ENCODE data around the gene KNDC1.
A peak's percentile ranks its signal among the peaks of the same experiment; 100 is the strongest.
"Not testable (repeated sequence)": the region's sequence is repeated elsewhere in the genome, so short reads cannot be mapped to it uniquely, and the experiment has no call there.

KNDC1 gene

DNA sequence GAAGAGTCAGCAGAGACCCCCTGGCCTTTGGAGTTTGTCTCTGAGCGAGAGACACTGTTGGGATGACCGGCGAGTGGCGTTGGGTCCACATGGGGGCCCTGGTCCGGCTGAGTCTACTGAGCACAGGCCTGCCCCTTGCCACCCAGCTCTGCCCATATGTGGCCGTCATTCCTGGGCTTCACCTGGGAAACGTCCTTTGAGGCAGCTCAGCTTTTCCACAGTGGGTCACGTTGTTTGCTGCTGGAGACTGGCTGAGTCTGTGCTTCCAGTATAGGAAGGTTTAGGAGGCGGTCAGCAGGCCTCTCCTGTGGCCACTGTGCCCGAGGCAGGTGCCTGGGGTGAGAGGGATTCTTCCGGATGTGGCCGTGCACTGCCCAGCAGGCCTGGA, 99.6 kb downstream of the KNDC1 start:
- TF ChIP-seq, protein P1, sequence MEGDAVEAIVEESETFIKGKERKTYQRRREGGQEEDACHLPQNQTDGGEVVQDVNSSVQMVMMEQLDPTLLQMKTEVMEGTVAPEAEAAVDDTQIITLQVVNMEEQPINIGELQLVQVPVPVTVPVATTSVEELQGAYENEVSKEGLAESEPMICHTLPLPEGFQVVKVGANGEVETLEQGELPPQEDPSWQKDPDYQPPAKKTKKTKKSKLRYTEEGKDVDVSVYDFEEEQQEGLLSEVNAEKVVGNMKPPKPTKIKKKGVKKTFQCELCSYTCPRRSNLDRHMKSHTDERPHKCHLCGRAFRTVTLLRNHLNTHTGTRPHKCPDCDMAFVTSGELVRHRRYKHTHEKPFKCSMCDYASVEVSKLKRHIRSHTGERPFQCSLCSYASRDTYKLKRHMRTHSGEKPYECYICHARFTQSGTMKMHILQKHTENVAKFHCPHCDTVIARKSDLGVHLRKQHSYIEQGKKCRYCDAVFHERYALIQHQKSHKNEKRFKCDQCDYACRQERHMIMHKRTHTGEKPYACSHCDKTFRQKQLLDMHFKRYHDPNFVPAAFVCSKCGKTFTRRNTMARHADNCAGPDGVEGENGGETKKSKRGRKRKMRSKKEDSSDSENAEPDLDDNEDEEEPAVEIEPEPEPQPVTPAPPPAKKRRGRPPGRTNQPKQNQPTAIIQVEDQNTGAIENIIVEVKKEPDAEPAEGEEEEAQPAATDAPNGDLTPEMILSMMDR (IDR thresholded peaks at IDR 0.05; ENCODE audit: low read depth, low read length) = no peak
- no peak for DNase-seq (ENCODE audit: low read depth in 2 of 2)
- no peak overlapping the region for H3K4me3 ChIP-seq (replicated peaks in 1 of 2; ENCODE audit: low read depth in 2 of 2, low read length in 2 of 2)

DNA sequence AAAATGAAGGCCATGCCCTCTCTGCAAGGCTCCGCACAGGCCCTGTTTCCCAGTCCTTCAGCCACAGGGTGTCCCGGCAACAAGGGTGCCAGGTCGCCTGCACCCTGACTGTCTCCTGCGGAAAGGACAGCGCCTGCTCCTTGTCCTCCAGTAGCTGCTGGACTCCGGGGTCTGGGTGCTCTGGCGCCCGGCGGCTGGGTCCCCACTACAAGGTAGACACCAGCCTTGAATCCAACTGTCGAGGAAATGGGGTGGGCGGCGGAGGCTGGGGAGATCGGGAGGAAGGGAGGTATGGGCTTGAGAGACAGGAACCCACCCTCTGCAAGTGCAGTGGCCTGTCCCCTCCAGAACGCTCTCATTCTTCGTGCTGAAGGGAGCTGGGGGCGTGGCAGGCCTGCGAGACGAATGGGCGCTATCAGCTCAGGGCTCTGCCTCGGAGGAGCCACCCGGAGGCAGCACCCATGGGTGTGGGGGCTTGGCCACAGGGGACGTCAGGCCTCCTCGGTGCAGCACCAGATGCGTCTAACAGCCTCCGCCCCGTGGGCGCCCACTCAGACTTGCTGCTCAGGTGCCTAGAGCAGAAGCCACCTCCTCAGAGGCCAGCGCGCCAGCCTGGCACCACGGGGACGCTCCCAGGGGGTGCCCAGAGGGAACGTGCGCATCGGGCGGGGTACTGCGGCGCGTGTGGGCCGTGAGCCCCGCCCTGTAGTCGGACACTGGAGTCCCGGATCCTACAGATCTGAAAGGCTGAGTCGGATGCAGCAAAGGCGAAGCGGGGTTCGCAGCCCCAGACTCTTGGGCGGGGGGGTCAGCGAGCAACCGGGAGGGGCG, 101.1 kb downstream of the KNDC1 start:
- peak in 1 of 2 donors; percentile 21 for DNase-seq (ENCODE audit: low read depth in 2 of 2)
- TF ChIP-seq, protein P1 (IDR thresholded peaks at IDR 0.05; ENCODE audit: low read depth, low read length) = no peak
- peak overlapping the region; percentile 40 to 55 for H3K4me3 ChIP-seq (replicated peaks in 1 of 2; ENCODE audit: low read depth in 2 of 2, low read length in 2 of 2)

DNA sequence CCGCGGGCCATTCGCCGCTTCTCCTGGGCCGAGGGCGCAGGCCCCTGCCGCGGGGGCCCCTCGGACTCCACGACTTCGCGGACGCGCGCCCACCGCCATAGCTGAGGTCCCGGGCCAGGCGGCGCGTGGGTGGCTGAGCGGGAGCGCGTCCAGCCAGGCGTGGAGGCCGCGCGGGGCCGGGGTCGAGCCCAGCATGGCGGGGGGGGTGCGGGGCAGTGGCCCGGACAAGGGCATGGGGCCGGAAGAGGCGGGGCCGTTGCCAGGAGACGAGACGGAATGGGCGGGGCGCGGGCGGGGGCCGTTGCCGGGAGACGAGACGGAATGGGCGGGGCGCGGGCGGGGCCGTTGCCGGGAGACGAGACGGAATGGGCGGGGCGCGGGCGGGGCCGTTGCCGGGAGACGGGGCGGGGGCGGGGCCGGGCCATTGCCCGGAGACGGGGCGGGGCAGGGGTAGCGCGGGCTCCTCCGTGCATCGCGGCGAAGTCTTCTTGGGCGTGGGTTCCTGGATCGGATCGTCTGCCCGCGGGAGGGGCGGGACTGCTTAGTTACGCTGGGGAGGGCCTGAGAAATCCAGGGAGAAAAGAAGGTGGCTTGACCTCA, 101.8 kb downstream of the KNDC1 start:
- DNase-seq (ENCODE audit: low read depth in 2 of 2) = peak; percentile 53 to 73

DNA sequence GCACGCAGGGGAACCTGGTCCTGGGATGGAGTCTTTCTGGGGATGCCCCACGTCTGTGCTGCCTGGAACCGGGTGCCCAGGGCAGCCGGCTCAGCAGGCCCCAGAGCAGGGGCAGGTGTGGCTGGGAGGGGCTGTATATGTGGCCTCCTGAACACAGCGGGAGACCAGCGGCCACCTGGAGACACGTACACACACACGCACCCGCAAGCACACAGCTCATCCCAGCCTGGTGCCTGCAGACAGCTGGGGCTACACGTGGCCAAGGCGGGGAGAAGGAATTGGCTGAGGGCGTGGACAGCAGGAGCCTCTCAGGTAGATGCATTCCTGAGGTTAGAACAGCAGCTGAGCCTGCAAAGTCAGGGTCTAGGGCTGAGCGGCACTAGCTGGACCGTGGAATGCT, 102.7 kb downstream of the KNDC1 start:
- DNase-seq (ENCODE audit: low read depth in 2 of 2) = no peak
- TF ChIP-seq, protein P1 (IDR thresholded peaks at IDR 0.05; ENCODE audit: low read depth, low read length) = no peak
- H3K4me3 ChIP-seq (replicated peaks in 1 of 2; ENCODE audit: low read depth in 2 of 2, low read length in 2 of 2) = no peak overlapping the region

More for the DNA sequence above, 101.8 kb downstream of the KNDC1 start:
- peak overlapping the region; percentile 40 to 55 for H3K4me3 ChIP-seq (replicated peaks in 1 of 2; ENCODE audit: low read depth in 2 of 2, low read length in 2 of 2)
- TF ChIP-seq, protein P1 (IDR thresholded peaks at IDR 0.05; ENCODE audit: low read depth, low read length) = no peak

DNA sequence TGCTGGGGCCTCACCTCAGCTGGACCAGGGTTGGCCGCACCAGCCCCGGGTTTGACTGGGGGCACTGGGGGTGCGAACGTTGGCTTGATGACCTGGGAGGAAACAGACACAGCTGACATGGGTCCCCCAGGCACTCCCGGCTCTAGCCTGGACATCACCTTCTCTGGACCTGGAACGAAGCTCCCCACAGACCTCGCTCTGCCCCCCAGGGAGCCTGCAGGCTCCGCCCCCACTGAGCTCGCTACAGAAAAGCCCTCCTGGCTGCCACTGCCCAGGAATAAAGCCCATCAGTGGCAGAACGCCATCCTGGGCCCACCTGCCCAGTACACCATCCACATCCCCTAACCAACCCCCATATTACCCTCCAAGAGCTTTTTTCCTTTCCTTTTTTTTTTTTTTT, 103.7 kb downstream of the KNDC1 start:
- TF ChIP-seq, protein P1 (IDR thresholded peaks at IDR 0.05; ENCODE audit: low read depth, low read length) = no peak
- no peak overlapping the region for H3K4me3 ChIP-seq (replicated peaks in 1 of 2; ENCODE audit: low read depth in 2 of 2, low read length in 2 of 2)
- DNase-seq (ENCODE audit: low read depth in 2 of 2) = no peak

DNA sequence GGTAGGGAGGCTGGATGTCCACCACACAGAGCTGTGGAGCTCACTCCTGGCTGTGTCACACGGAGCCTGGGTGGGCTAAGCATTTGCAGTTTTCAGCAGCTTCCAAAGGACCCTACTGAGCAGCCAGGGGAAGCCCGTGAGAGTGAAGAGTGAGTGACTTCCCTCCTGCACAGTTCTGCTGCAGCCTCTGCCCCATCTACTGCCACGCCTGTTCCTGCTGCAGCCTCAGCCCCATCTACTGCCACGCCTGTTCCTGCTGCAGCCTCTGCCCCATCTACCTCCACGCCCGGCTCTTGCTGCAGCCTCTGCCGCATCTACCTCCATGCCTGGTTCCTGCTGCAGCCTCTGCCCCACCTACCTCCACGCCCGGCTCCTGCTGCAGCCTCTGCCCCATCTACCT, 104.4 kb downstream of the KNDC1 start:
- no peak for DNase-seq (ENCODE audit: low read depth in 2 of 2)
- no peak overlapping the region for H3K4me3 ChIP-seq (replicated peaks in 1 of 2; ENCODE audit: low read depth in 2 of 2, low read length in 2 of 2)
- TF ChIP-seq, protein P1 (IDR thresholded peaks at IDR 0.05; ENCODE audit: low read depth, low read length) = no peak

DNA sequence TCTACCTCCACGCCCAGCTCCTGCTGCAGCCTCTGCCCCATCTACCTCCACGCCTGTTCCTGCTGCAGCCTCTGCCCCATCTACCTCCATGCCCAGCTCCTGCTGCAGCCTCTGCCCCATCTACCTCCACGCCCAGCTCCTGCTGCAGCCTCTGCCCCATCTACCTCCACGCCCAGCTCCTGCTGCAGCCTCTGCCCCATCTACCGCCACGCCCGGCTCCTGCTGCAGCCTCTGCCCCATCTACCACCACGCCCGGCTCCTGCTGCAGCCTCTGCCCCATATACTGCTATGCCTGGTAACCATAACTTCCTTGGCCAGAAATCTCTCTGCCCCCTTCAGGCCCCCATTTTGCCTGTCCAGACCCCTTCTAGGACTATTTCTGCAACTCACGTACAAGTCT, 105.0 kb downstream of the KNDC1 start:
- DNase-seq (ENCODE audit: low read depth in 2 of 2); H3K4me3 ChIP-seq (replicated peaks in 1 of 2; ENCODE audit: low read depth in 2 of 2, low read length in 2 of 2): not testable (repeated sequence)
